Ectodermal cell (in vitro differentiated cells): Measurements from ENCODE around the gene HP1BP3.
A peak's percentile ranks its signal among the peaks of the same experiment; 100 is the strongest.

Experiments used
- H3K27ac ChIP-seq: 2 replicates; pipeline ENCODE4 v1.7.0; 2013; ENCODE audit warnings: mild to moderate bottlenecking, low read depth, low read length; ENCODE audit not compliant: insufficient read depth, poor library complexity, severe bottlenecking
- H3K27me3 ChIP-seq: 2 replicates; pipeline ENCODE4 v1.7.0; 2013; ENCODE audit warnings: mild to moderate bottlenecking, low read length; ENCODE audit not compliant: insufficient read depth, control insufficient read depth, poor library complexity, severe bottlenecking
- H3K36me3 ChIP-seq: one replicate; pipeline ENCODE4 v1.7.0; 2013; ENCODE audit warnings: low read length; ENCODE audit not compliant: control insufficient read depth, insufficient read depth
- H3K4me1 ChIP-seq: one replicate; pipeline ENCODE4 v1.7.0; 2013; ENCODE audit warnings: low read length; ENCODE audit not compliant: control insufficient read depth, insufficient read depth
- H3K4me3 ChIP-seq: 2 replicates; pipeline ENCODE4 v1.7.0; 2013; ENCODE audit warnings: low read depth, low read length, control low read depth; ENCODE audit not compliant: insufficient read depth
- H3K9me3 ChIP-seq: 2 replicates; pipeline ENCODE4 v1.7.0; 2013; ENCODE audit warnings: mild to moderate bottlenecking, low read length, moderate library complexity; ENCODE audit not compliant: control insufficient read depth
- WGBS, 2 experiments: methylation state at CpG; one replicate each; pipeline ENCODE4 v1.1.7; 2013; ENCODE audit warnings: missing lambda C conversion rate in 2 of 2; 5-methylcytosine and 5-hydroxymethylcytosine counted together

The HP1BP3 gene

GRCh38 chr1:20703124-20703756, 83.9 kb downstream of the HP1BP3 start:
- Histone ChIP-seq H3K4me3 (no peak overlapping the region), H3K27ac (no peak overlapping the region), H3K36me3 (no peaks in the 10 kb centered on the region), H3K9me3 (no peaks in the 10 kb centered on the region), H3K27me3 (no peaks in the 10 kb centered on the region), H3K4me1 (no peaks in the 10 kb centered on the region)
- 83 to 85% methylated on average over 4 of the region's 4 CpGs for WGBS, 2 experiments

GRCh38 chr1:20702416-20702815, 84.7 kb downstream of the HP1BP3 start:
- no peaks in the 10 kb centered on the region for H3K27me3 ChIP-seq
- no peak overlapping the region for H3K27ac ChIP-seq
- no peaks in the 10 kb centered on the region for H3K36me3 ChIP-seq
- WGBS, 2 experiments, result 89% methylated on average over 1 of the region's 1 CpG
- no peak overlapping the region for H3K4me3 ChIP-seq
- no peaks in the 10 kb centered on the region for H3K4me1 ChIP-seq
- no peaks in the 10 kb centered on the region for H3K9me3 ChIP-seq

- WGBS, 2 experiments, result 91% methylated on average over 5 of the region's 5 CpGs
Measured at GRCh38 chr1:20701847-20702246, 85.3 kb downstream of the HP1BP3 start.

GRCh38 chr1:20701446-20701845, 85.7 kb downstream of the HP1BP3 start:
- Histone ChIP-seq H3K4me3 (no peak overlapping the region), H3K27me3 (no peaks in the 10 kb centered on the region), H3K4me1 (no peaks in the 10 kb centered on the region), H3K27ac (no peak overlapping the region), H3K9me3 (no peaks in the 10 kb centered on the region), H3K36me3 (no peaks in the 10 kb centered on the region)
- 92 to 94% methylated on average over 9 of the region's 9 CpGs for WGBS, 2 experiments

More at GRCh38 chr1:20701847-20702246, 85.3 kb downstream of the HP1BP3 start:
- Histone ChIP-seq H3K4me3 (no peak overlapping the region), H3K9me3 (no peaks in the 10 kb centered on the region), H3K4me1 (no peaks in the 10 kb centered on the region), H3K36me3 (no peaks in the 10 kb centered on the region), H3K27ac (no peak overlapping the region), H3K27me3 (no peaks in the 10 kb centered on the region)

GRCh38 chr1:20700636-20701215, 86.4 kb downstream of the HP1BP3 start:
- Histone ChIP-seq H3K4me3 (no peak overlapping the region), H3K9me3 (no peaks in the 10 kb centered on the region), H3K27me3 (no peaks in the 10 kb centered on the region), H3K36me3 (no peaks in the 10 kb centered on the region), H3K27ac (no peak overlapping the region), H3K4me1 (no peaks in the 10 kb centered on the region)
- 89 to 93% methylated on average over 17 of the region's 17 CpGs for WGBS, 2 experiments

GRCh38 chr1:20699558-20699957, 87.5 kb downstream of the HP1BP3 start:
- Histone ChIP-seq H3K9me3 (no peaks in the 10 kb centered on the region), H3K4me3 (no peak overlapping the region), H3K27me3 (no peaks in the 10 kb centered on the region), H3K4me1 (no peaks in the 10 kb centered on the region), H3K27ac (no peak overlapping the region), H3K36me3 (no peaks in the 10 kb centered on the region)
- WGBS, 2 experiments, result 94% methylated on average over 8 to 9 of the region's 9 CpGs

- WGBS, 2 experiments, result 88% methylated on average over 16 to 18 of the region's 18 CpGs
- Histone ChIP-seq H3K27ac (no peak overlapping the region), H3K9me3 (no peaks in the 10 kb centered on the region), H3K36me3 (no peaks in the 10 kb centered on the region), H3K27me3 (no peaks in the 10 kb centered on the region), H3K4me1 (no peaks in the 10 kb centered on the region), H3K4me3 (no peak overlapping the region)
Measured at GRCh38 chr1:20698195-20698910, 88.8 kb downstream of the HP1BP3 start.

GRCh38 chr1:20697563-20697962, 89.5 kb downstream of the HP1BP3 start:
- Histone ChIP-seq H3K4me1 (no peaks in the 10 kb centered on the region), H3K27ac (no peak overlapping the region), H3K9me3 (no peaks in the 10 kb centered on the region), H3K4me3 (no peak overlapping the region), H3K27me3 (no peaks in the 10 kb centered on the region), H3K36me3 (no peaks in the 10 kb centered on the region)
- WGBS, 2 experiments, result 86 to 90% methylated on average over 12 of the region's 12 CpGs

GRCh38 chr1:20696397-20697333, 90.4 kb downstream of the HP1BP3 start:
- H3K27ac ChIP-seq, result peak overlapping the region; percentile 82

More at GRCh38 chr1:20696397-20697333, 90.4 kb downstream of the HP1BP3 start:
- no peaks in the 10 kb centered on the region for H3K27me3 ChIP-seq
- H3K9me3 ChIP-seq, result no peaks in the 10 kb centered on the region
- WGBS, 2 experiments, result 1% methylated on average over 46 of the region's 46 CpGs
- no peaks in the 10 kb centered on the region for H3K36me3 ChIP-seq
- H3K4me1 ChIP-seq, result no peaks in the 10 kb centered on the region
- H3K4me3 ChIP-seq, result peak overlapping the region; percentile 53
